ENCODE measurements around the gene TACC2. TPM values are rescaled to one million over a fixed set of nuclear protein-coding genes. Genes with fewer than 3 reads are reported as not detected.

TACC2 gene
- total RNA-seq, 1 experiment from 2014 or later: 24.4 TPM

GRCh38 chr10:122019414-122019975 lies 30.5 kb downstream of the TACC2 start:
- H3K9me3 Mint-ChIP-seq (ENCODE audit: low read depth, unreplicated experiment): no peaks in the 10 kb centered on the region
- H3K27ac Mint-ChIP-seq (ENCODE audit: unreplicated experiment): peak overlapping the region; percentile 64
- no peaks in the 10 kb centered on the region for H3K27me3 Mint-ChIP-seq (ENCODE audit: unreplicated experiment)
- no peaks in the 10 kb centered on the region for H3K4me1 Mint-ChIP-seq (ENCODE audit: low read depth, unreplicated experiment)
- no TSS peak for BruUV-seq (replicated peaks)
- CTCF ChIA-PET: interaction anchor here (0.6 kb wide), 1 partner anchor 22 kb away, joined by 3 read pairs; no protein-coding TSS in a partner anchor
- no peaks in the 10 kb centered on the region for H3K36me3 Mint-ChIP-seq (ENCODE audit: insufficient read depth, unreplicated experiment)
- peak overlapping the region; percentile 72 for H3K4me3 Mint-ChIP-seq (ENCODE audit: low read depth, unreplicated experiment)
- peak; percentile 32 for DNase-seq
- intact Hi-C loops (cut with micrococcal nuclease; ENCODE audit: unreplicated experiment): no loop called here
- TF ChIP-seq CTCF (IDR thresholded peaks at IDR 0.05; ENCODE audit: unreplicated experiment): no peak

GRCh38 chr10:122020226-122020625 lies 31.3 kb downstream of the TACC2 start:
- CTCF ChIA-PET: no interaction called here
- BruUV-seq (replicated peaks): no TSS peak
- no peaks in the 10 kb centered on the region for H3K9me3 Mint-ChIP-seq (ENCODE audit: low read depth, unreplicated experiment)
- H3K36me3 Mint-ChIP-seq (ENCODE audit: insufficient read depth, unreplicated experiment): no peaks in the 10 kb centered on the region
- no peaks in the 10 kb centered on the region for H3K27me3 Mint-ChIP-seq (ENCODE audit: unreplicated experiment)
- H3K27ac Mint-ChIP-seq (ENCODE audit: unreplicated experiment): no peak overlapping the region
- H3K4me3 Mint-ChIP-seq (ENCODE audit: low read depth, unreplicated experiment): no peak overlapping the region
- H3K4me1 Mint-ChIP-seq (ENCODE audit: low read depth, unreplicated experiment): no peaks in the 10 kb centered on the region
- DNase-seq: no peak
- intact Hi-C loops (cut with micrococcal nuclease; ENCODE audit: unreplicated experiment): no loop called here
- no peak for TF ChIP-seq CTCF (IDR thresholded peaks at IDR 0.05; ENCODE audit: unreplicated experiment)

GRCh38 chr10:122021379-122021778 lies 32.4 kb downstream of the TACC2 start:
- no peaks in the 10 kb centered on the region for H3K27me3 Mint-ChIP-seq (ENCODE audit: unreplicated experiment)

GRCh38 chr10:122021828-122022227 lies 32.9 kb downstream of the TACC2 start:
- H3K9me3 Mint-ChIP-seq (ENCODE audit: low read depth, unreplicated experiment): no peaks in the 10 kb centered on the region
- TF ChIP-seq CTCF (IDR thresholded peaks at IDR 0.05; ENCODE audit: unreplicated experiment): no peak
- BruUV-seq (replicated peaks): no TSS peak
- CTCF ChIA-PET: interaction anchor here (0.9 kb wide), 1 partner anchor 30 kb away, joined by 3 read pairs; no protein-coding TSS in a partner anchor
- no peaks in the 10 kb centered on the region for H3K4me1 Mint-ChIP-seq (ENCODE audit: low read depth, unreplicated experiment)
- no peak overlapping the region for H3K27ac Mint-ChIP-seq (ENCODE audit: unreplicated experiment)
- intact Hi-C loops (cut with micrococcal nuclease; ENCODE audit: unreplicated experiment): no loop called here
- H3K27me3 Mint-ChIP-seq (ENCODE audit: unreplicated experiment): no peaks in the 10 kb centered on the region
- no peaks in the 10 kb centered on the region for H3K36me3 Mint-ChIP-seq (ENCODE audit: insufficient read depth, unreplicated experiment)
- H3K4me3 Mint-ChIP-seq (ENCODE audit: low read depth, unreplicated experiment): no peak overlapping the region
- no peak for DNase-seq

More at GRCh38 chr10:122021379-122021778, 32.4 kb downstream of the TACC2 start:
- H3K36me3 Mint-ChIP-seq (ENCODE audit: insufficient read depth, unreplicated experiment): no peaks in the 10 kb centered on the region
- no peak overlapping the region for H3K4me3 Mint-ChIP-seq (ENCODE audit: low read depth, unreplicated experiment)
- no peak overlapping the region for H3K27ac Mint-ChIP-seq (ENCODE audit: unreplicated experiment)
- H3K9me3 Mint-ChIP-seq (ENCODE audit: low read depth, unreplicated experiment): no peaks in the 10 kb centered on the region
- BruUV-seq (replicated peaks): no TSS peak
- no peaks in the 10 kb centered on the region for H3K4me1 Mint-ChIP-seq (ENCODE audit: low read depth, unreplicated experiment)
- CTCF ChIA-PET: no interaction called here
- intact Hi-C loops (cut with micrococcal nuclease; ENCODE audit: unreplicated experiment): no loop called here
- TF ChIP-seq CTCF (IDR thresholded peaks at IDR 0.05; ENCODE audit: unreplicated experiment): no peak
- DNase-seq: no peak
